ENCODE data around the gene FLVCR1. TPM values are rescaled to one million over a fixed set of nuclear protein-coding genes. Genes with fewer than 3 reads are reported as not detected.

The FLVCR1 gene
- total RNA-seq, 1 experiment from 2014 or later: 67.9 TPM

GRCh38 chr1:212852105-212852688, 5.9 kb upstream of the FLVCR1 start:
- POLR2A ChIA-PET: no interaction called here

GRCh38 chr1:212853658-212854057, 4.4 kb upstream of the FLVCR1 start:
- peaks cover 18% of the 10 kb centered on the region for H3K36me3 Mint-ChIP-seq
- CTCF ChIA-PET: no interaction called here
- H3K27me3 Mint-ChIP-seq (ENCODE audit: low read depth): peaks cover 16% of the 10 kb centered on the region
- POLR2A ChIA-PET: no interaction called here
- ATAC-seq (no peak), DNase-seq (ENCODE audit: low spot score) (no peak)
- TF ChIP-seq ETV6 (CRISPR knock-in tag; IDR thresholded peaks at IDR 0.05) (no peak), EMX1 (CRISPR knock-in tag; IDR thresholded peaks at IDR 0.05) (no peak), HMGXB4 (CRISPR knock-in tag; IDR thresholded peaks at IDR 0.05) (no peak)
- H3K27ac Mint-ChIP-seq: peak overlapping the region; percentile 60; the same call in 1 of the 2 replicates
- H3K9me3 Mint-ChIP-seq: peaks cover 11% of the 10 kb centered on the region
- H3K4me1 Mint-ChIP-seq: peaks cover 44% of the 10 kb centered on the region
- H3K4me3 Mint-ChIP-seq: no peak overlapping the region

More at GRCh38 chr1:212852105-212852688, 5.9 kb upstream of the FLVCR1 start:
- Mint-ChIP-seq H3K27me3 (ENCODE audit: low read depth) (peaks cover 19% of the 10 kb centered on the region), H3K9me3 (peaks cover 15% of the 10 kb centered on the region), H3K36me3 (peaks cover 23% of the 10 kb centered on the region), H3K4me3 (peak overlapping the region; percentile 29; the same call in 1 of the 2 replicates), H3K27ac (peak overlapping the region; percentile 84), H3K4me1 (peaks cover 44% of the 10 kb centered on the region)
- CTCF ChIA-PET: interaction anchor here (1.1 kb wide), 1 partner anchor 37 kb away, joined by 6 read pairs; no protein-coding TSS in a partner anchor
- ATAC-seq (peak; percentile 94), DNase-seq (ENCODE audit: low spot score) (no peak)
- TF ChIP-seq SMAD3 (CRISPR knock-in tag; IDR thresholded peaks at IDR 0.05; ENCODE audit: borderline replicate concordance) (0 out of 2 replicates have a peak, but pooled peaks have one; percentile 23), STAT6 (CRISPR knock-in tag; conservative IDR thresholded peaks at IDR 0.05; ENCODE audit: low read depth) (no peak), ERG (CRISPR knock-in tag; IDR thresholded peaks at IDR 0.05) (peak; percentile 27; the same call in 1 of the 2 replicates), FOXP4 (CRISPR knock-in tag; IDR thresholded peaks at IDR 0.05) (peak; percentile 65; the same call in 1 of the 2 replicates)

GRCh38 chr1:212856755-212857154, 1.3 kb upstream of the FLVCR1 start:
- DNase-seq (ENCODE audit: low spot score) (no peak), ATAC-seq (no peak)
- peaks cover 21% of the 10 kb centered on the region for H3K36me3 Mint-ChIP-seq
- CTCF ChIA-PET: interaction anchor here (0.7 to 1.4 kb wide), 3 partner anchors 42 to 123 kb away, joined by 3 to 4 read pairs (median 3); no protein-coding TSS in a partner anchor
- H3K27ac Mint-ChIP-seq: peak overlapping the region; percentile 88
- H3K9me3 Mint-ChIP-seq: peaks cover 8% of the 10 kb centered on the region; the same call in 1 of the 2 replicates
- POLR2A ChIA-PET: interaction anchor here (0.6 to 2.2 kb wide), 2 partner anchors 42 to 1387 kb away, joined by 4 to 22 read pairs; no protein-coding TSS in a partner anchor
- H3K4me3 Mint-ChIP-seq: no peak overlapping the region
- TF ChIP-seq SMAD3 (CRISPR knock-in tag; IDR thresholded peaks at IDR 0.05; ENCODE audit: borderline replicate concordance): 0 out of 2 replicates have a peak, but pooled peaks have one; percentile 48
- no peak for TF ChIP-seq JUN (CRISPR knock-in tag; IDR thresholded peaks at IDR 0.05)
- peaks cover 12% of the 10 kb centered on the region for H3K27me3 Mint-ChIP-seq (ENCODE audit: low read depth)
- peaks cover 42% of the 10 kb centered on the region for H3K4me1 Mint-ChIP-seq
